COR-L47 (cell line): ENCODE data around the gene C4orf54.

ENCODE experiments used
- DNase-seq: peaks from one replicate; lab custom pipeline; 2025; lab: John Stamatoyannopoulos, UW

The C4orf54 gene

GRCh38 chr4:99651811-99652485, 5.7 kb downstream of the C4orf54 start:
- DNase-seq: no peak

- no peak for DNase-seq
These were observed 6.4 kb downstream of the C4orf54 start for GRCh38 chr4:99651016-99651769.

GRCh38 chr4:99649778-99650177, 7.8 kb downstream of the C4orf54 start:
- no peak for DNase-seq

GRCh38 chr4:99649208-99649607, 8.4 kb downstream of the C4orf54 start:
- DNase-seq: no peak

GRCh38 chr4:99648321-99648720, 9.3 kb downstream of the C4orf54 start:
- DNase-seq: no peak

- no peak for DNase-seq
These were observed 10.6 kb downstream of the C4orf54 start for GRCh38 chr4:99647071-99647470.

- no peak for DNase-seq
These were observed 12.0 kb downstream of the C4orf54 start for GRCh38 chr4:99645638-99646037.

- no peak for DNase-seq
These were observed 12.6 kb downstream of the C4orf54 start for GRCh38 chr4:99645036-99645435.

- DNase-seq: no peak
These were observed 13.2 kb downstream of the C4orf54 start for GRCh38 chr4:99644453-99644852.

GRCh38 chr4:99642725-99643489, 14.7 kb downstream of the C4orf54 start:
- DNase-seq: no peak

GRCh38 chr4:99640676-99641075, 17.0 kb downstream of the C4orf54 start:
- DNase-seq: peak; percentile 9

GRCh38 chr4:99637174-99637573, 20.5 kb downstream of the C4orf54 start:
- no peak for DNase-seq

- no peak for DNase-seq
These were observed 21.2 kb downstream of the C4orf54 start for GRCh38 chr4:99636422-99636821.

- no peak for DNase-seq
These were observed 22.0 kb downstream of the C4orf54 start for GRCh38 chr4:99635601-99636000.

GRCh38 chr4:99634742-99635360, 22.8 kb downstream of the C4orf54 start:
- DNase-seq: no peak

- DNase-seq: peak; percentile 37
These were observed 23.9 kb downstream of the C4orf54 start for GRCh38 chr4:99633772-99634171.

GRCh38 chr4:99630857-99631360, 26.7 kb downstream of the C4orf54 start:
- no peak for DNase-seq

GRCh38 chr4:99629962-99630554, 27.6 kb downstream of the C4orf54 start:
- no peak for DNase-seq

GRCh38 chr4:99628040-99628439, 29.6 kb downstream of the C4orf54 start:
- no peak for DNase-seq

GRCh38 chr4:99625369-99625768, 32.3 kb downstream of the C4orf54 start:
- no peak for DNase-seq

- DNase-seq: no peak
These were observed 33.4 kb downstream of the C4orf54 start for GRCh38 chr4:99624141-99624719.
